ENCODE measurements around the gene EML2. TPM values are rescaled to one million over a fixed set of nuclear protein-coding genes. Genes with fewer than 3 reads are reported as not detected.

EML2 gene
- total RNA-seq, 1 experiment from 2014 or later, result 28.9 TPM

DNA sequence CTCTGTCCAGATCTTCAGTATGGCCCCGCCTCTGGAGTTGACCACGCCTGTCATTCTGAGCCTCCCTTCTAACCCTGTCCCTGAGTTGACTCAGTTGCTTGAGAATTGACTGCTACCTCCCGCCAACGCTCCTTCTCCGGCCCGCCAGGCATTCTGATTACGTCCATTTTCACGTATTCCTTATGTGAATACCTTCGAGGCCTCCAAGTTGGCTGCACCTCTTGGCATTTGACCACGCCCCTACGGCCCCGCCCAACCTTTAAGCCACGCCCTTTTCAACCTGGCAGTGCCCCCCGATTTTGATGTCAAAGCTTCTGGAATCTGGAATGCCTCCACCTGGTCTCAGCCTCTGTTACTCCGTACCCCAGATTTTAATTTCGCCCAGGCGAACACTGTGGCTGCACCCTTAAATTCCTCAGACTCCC, 1.7 kb upstream of the EML2 start:
- intact Hi-C loops (cut with micrococcal nuclease), result loop anchor here (10.0 kb wide), 2 partner anchors 56 to 146 kb away; partner anchors contain the start of genes OPA3, PPM1N and RTN2
- Histone ChIP-seq H3K4me1 (ENCODE audit: insufficient read depth, low read length) (peaks cover 30% of the 10 kb centered on the region), H3K9me3 (ENCODE audit: low read length) (no peaks in the 10 kb centered on the region), H3K27ac (ENCODE audit: low read length) (peak overlapping the region; percentile 92), H3K9me2 (replicated peaks; ENCODE audit: low read length) (no peaks in the 10 kb centered on the region), H3K9ac (ENCODE audit: low read length) (no peak overlapping the region), H3K4me3 (ENCODE audit: low read length) (peak overlapping the region; percentile 64; the same call in 1 of the 2 replicates), H4K20me1 (ENCODE audit: low read length) (no peaks in the 10 kb centered on the region), H2AFZ (ENCODE audit: low read length) (peak overlapping the region; percentile 75; the same call in 1 of the 2 replicates), H3F3A (ENCODE audit: low read length, unreplicated experiment) (peaks cover 4% of the 10 kb centered on the region), H3K79me2 (ENCODE audit: low read length) (0 out of 2 replicates have a peak, but pooled peaks cover 11% of the 10 kb centered on the region), H3K4me2 (ENCODE audit: low read length) (peak overlapping the region; percentile 94), H3K27me3 (ENCODE audit: low read length) (no peaks in the 10 kb centered on the region), H3K36me3 (ENCODE audit: low read depth, low read length) (no peaks in the 10 kb centered on the region)
- peak; percentile 23 for DNase-seq
- ChIA-PET CTCF (interaction anchor here (0.6 to 2.0 kb wide), 4 partner anchors 27 to 83 kb away, joined by 3 to 12 read pairs (median 6); no protein-coding TSS in a partner anchor), POLR2A (ENCODE audit: unreplicated experiment) (interaction anchor here (0.6 to 1.0 kb wide), 4 partner anchors 10 to 50 kb away, joined by 3 to 6 read pairs (median 4); no protein-coding TSS in a partner anchor)
- no peak for TF ChIP-seq EZH2 (IDR thresholded peaks at IDR 0.05; ENCODE audit: low read length, unreplicated experiment)
- no peak for TF ChIP-seq CTCF (conservative IDR thresholded peaks at IDR 0.05; ENCODE audit: low read depth, low read length)
- TF ChIP-seq EZH2phosphoT487 (IDR thresholded peaks at IDR 0.05; ENCODE audit: borderline replicate concordance, low read length), result no peak
- no peak for ATAC-seq
- BruUV-seq (replicated peaks), result no TSS peak

- Histone ChIP-seq H3K9me3 (ENCODE audit: low read length) (no peaks in the 10 kb centered on the region), H2AFZ (ENCODE audit: low read length) (peak overlapping the region; percentile 93; the same call in 1 of the 2 replicates), H3K9me2 (replicated peaks; ENCODE audit: low read length) (no peaks in the 10 kb centered on the region), H3K79me2 (ENCODE audit: low read length) (0 out of 2 replicates have a peak, but pooled peaks cover 11% of the 10 kb centered on the region), H3F3A (ENCODE audit: low read length, unreplicated experiment) (peaks cover 4% of the 10 kb centered on the region), H3K27ac (ENCODE audit: low read length) (no peak overlapping the region), H4K20me1 (ENCODE audit: low read length) (no peaks in the 10 kb centered on the region), H3K4me1 (ENCODE audit: insufficient read depth, low read length) (peaks cover 23% of the 10 kb centered on the region), H3K27me3 (ENCODE audit: low read length) (no peaks in the 10 kb centered on the region), H3K9ac (ENCODE audit: low read length) (peak overlapping the region; percentile 79), H3K4me3 (ENCODE audit: low read length) (peak overlapping the region; percentile 88), H3K4me2 (ENCODE audit: low read length) (peak overlapping the region; percentile 90), H3K36me3 (ENCODE audit: low read depth, low read length) (no peaks in the 10 kb centered on the region)
- BruUV-seq (replicated peaks), result TSS peak; percentile 40
- intact Hi-C loops (cut with micrococcal nuclease), result no loop called here
- ChIA-PET POLR2A (ENCODE audit: unreplicated experiment) (no interaction called here), CTCF (no interaction called here)
- ATAC-seq, result no peak
- no peak for TF ChIP-seq EZH2 (IDR thresholded peaks at IDR 0.05; ENCODE audit: low read length, unreplicated experiment)
- no peak for TF ChIP-seq EZH2phosphoT487 (IDR thresholded peaks at IDR 0.05; ENCODE audit: borderline replicate concordance, low read length)
- no peak for TF ChIP-seq CTCF (conservative IDR thresholded peaks at IDR 0.05; ENCODE audit: low read depth, low read length)
- no peak for DNase-seq
Measured at GRCh38 chr19:45637890-45638667, 1.1 kb downstream of the EML2 start.
